Activated T-cell treated with anti-CD3 and anti-CD28 coated beads for 24 hours (primary cell): ENCODE results near the gene SPATA31A5.
"Not testable (repeated sequence)": the region's sequence is repeated elsewhere in the genome, so short reads cannot be mapped to it uniquely, and the experiment has no call there.

Experiments
- DNase-seq: peaks from one replicate; pipeline ENCODE4 v3.0.0-alpha.2; 2020; ENCODE audit warnings: low read depth

SPATA31A5 gene

GRCh38 chr9:60914107-60914506, at the start of gene SPATA31A5:
Gene SPATA31A5, plus strand, starts transcription at chr9:60914407. Its CDS starts 29 bp downstream, at chr9:60914436.
- DNase-seq, result not testable (repeated sequence)

GRCh38 chr9:60962990-60963350, 48.8 kb downstream of the SPATA31A5 start:
- not testable (repeated sequence) for DNase-seq

- DNase-seq, result not testable (repeated sequence)
These were observed 52.2 kb downstream of the SPATA31A5 start for GRCh38 chr9:60966382-60966781.
